HEK293 (cell line): Measurements from ENCODE around the gene GOLGA6L7.
"Not testable (repeated sequence)": the region's sequence is repeated elsewhere in the genome, so short reads cannot be mapped to it uniquely, and the experiment has no call there.

Experiments
- KLF10 ChIP-seq: fragments of 450-650 bp; IDR thresholded peaks from 2 replicates; pipeline ENCODE4 v1.5.1; 2018; ENCODE audit warnings: missing biosample characterization, mild to moderate bottlenecking, missing genetic modification characterization
- MYNN ChIP-seq: fragments of 450-650 bp; formaldehyde crosslinking; IDR thresholded peaks from 2 replicates; pipeline ENCODE4 v1.5.1; 2016; ENCODE audit warnings: missing biosample characterization, missing genetic modification characterization, borderline replicate concordance
- ZNF530 ChIP-seq: fragments of 450-650 bp; formaldehyde crosslinking; IDR thresholded peaks from 2 replicates; pipeline ENCODE4 v1.5.1; 2016; ENCODE audit warnings: low read depth, missing biosample characterization, missing genetic modification characterization
- ZNF654 ChIP-seq: fragments of 450-650 bp; formaldehyde crosslinking; IDR thresholded peaks from 2 replicates; pipeline ENCODE4 v1.5.1; 2016; ENCODE audit warnings: low read depth, missing biosample characterization, missing genetic modification characterization
- ZNF768 ChIP-seq: fragments of 450-650 bp; formaldehyde crosslinking; IDR thresholded peaks from 2 replicates; pipeline ENCODE4 v1.5.1; 2018; ENCODE audit warnings: missing biosample characterization, mild to moderate bottlenecking, missing genetic modification characterization
- TF ChIP-seq, protein P1 (sequence below): fragments of 450-650 bp; formaldehyde crosslinking; IDR thresholded peaks from 2 replicates; pipeline ENCODE4 v1.5.1; 2016; ENCODE audit warnings: missing biosample characterization, missing genetic modification characterization
- TF ChIP-seq, protein P2 (sequence below): fragments of 450-650 bp; formaldehyde crosslinking; IDR thresholded peaks from 2 replicates; pipeline ENCODE4 v1.5.1; 2016; ENCODE audit warnings: missing biosample characterization, missing genetic modification characterization
- TF ChIP-seq, protein P3 (sequence below): fragments of 450-650 bp; formaldehyde crosslinking; IDR thresholded peaks from 2 replicates; pipeline ENCODE4 v1.5.1; 2016; ENCODE audit warnings: missing biosample characterization, missing genetic modification characterization, borderline replicate concordance
- TF ChIP-seq, protein P4 (sequence below): fragments of 450-650 bp; formaldehyde crosslinking; IDR thresholded peaks from 2 replicates; pipeline ENCODE4 v1.5.1; 2016; ENCODE audit warnings: missing biosample characterization, missing genetic modification characterization

DNA sequence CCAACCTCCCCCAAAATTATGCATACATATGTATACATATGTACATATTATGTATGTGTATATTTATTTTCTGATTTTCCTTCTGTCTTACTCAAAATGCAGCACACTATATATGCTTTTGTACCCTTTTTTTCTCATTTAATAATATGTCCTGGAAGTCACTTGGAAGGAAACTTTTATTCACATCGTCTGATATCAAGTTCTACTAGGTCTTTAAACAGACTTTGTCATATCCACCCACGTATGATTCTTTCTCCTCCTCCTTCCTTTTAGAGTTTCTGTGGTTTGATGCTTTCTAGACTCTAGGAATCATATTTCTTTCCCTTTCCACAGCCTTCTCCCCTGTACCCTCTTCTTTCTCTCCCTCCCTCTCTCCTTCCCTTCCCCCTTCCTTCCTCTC, 35.1 kb downstream of the GOLGA6L7 start:
- TF ChIP-seq, protein P1, sequence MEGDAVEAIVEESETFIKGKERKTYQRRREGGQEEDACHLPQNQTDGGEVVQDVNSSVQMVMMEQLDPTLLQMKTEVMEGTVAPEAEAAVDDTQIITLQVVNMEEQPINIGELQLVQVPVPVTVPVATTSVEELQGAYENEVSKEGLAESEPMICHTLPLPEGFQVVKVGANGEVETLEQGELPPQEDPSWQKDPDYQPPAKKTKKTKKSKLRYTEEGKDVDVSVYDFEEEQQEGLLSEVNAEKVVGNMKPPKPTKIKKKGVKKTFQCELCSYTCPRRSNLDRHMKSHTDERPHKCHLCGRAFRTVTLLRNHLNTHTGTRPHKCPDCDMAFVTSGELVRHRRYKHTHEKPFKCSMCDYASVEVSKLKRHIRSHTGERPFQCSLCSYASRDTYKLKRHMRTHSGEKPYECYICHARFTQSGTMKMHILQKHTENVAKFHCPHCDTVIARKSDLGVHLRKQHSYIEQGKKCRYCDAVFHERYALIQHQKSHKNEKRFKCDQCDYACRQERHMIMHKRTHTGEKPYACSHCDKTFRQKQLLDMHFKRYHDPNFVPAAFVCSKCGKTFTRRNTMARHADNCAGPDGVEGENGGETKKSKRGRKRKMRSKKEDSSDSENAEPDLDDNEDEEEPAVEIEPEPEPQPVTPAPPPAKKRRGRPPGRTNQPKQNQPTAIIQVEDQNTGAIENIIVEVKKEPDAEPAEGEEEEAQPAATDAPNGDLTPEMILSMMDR (tag by site-specific recombination) = not testable (repeated sequence)
- TF ChIP-seq ZNF530 (tag by site-specific recombination); ZNF654 (tag by site-specific recombination); ZNF768 (tag by site-specific recombination); MYNN; KLF10 (tag by site-specific recombination): not testable (repeated sequence)
- TF ChIP-seq, protein P2, sequence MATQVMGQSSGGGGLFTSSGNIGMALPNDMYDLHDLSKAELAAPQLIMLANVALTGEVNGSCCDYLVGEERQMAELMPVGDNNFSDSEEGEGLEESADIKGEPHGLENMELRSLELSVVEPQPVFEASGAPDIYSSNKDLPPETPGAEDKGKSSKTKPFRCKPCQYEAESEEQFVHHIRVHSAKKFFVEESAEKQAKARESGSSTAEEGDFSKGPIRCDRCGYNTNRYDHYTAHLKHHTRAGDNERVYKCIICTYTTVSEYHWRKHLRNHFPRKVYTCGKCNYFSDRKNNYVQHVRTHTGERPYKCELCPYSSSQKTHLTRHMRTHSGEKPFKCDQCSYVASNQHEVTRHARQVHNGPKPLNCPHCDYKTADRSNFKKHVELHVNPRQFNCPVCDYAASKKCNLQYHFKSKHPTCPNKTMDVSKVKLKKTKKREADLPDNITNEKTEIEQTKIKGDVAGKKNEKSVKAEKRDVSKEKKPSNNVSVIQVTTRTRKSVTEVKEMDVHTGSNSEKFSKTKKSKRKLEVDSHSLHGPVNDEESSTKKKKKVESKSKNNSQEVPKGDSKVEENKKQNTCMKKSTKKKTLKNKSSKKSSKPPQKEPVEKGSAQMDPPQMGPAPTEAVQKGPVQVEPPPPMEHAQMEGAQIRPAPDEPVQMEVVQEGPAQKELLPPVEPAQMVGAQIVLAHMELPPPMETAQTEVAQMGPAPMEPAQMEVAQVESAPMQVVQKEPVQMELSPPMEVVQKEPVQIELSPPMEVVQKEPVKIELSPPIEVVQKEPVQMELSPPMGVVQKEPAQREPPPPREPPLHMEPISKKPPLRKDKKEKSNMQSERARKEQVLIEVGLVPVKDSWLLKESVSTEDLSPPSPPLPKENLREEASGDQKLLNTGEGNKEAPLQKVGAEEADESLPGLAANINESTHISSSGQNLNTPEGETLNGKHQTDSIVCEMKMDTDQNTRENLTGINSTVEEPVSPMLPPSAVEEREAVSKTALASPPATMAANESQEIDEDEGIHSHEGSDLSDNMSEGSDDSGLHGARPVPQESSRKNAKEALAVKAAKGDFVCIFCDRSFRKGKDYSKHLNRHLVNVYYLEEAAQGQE (tag by site-specific recombination) = not testable (repeated sequence)
- TF ChIP-seq, protein P3, sequence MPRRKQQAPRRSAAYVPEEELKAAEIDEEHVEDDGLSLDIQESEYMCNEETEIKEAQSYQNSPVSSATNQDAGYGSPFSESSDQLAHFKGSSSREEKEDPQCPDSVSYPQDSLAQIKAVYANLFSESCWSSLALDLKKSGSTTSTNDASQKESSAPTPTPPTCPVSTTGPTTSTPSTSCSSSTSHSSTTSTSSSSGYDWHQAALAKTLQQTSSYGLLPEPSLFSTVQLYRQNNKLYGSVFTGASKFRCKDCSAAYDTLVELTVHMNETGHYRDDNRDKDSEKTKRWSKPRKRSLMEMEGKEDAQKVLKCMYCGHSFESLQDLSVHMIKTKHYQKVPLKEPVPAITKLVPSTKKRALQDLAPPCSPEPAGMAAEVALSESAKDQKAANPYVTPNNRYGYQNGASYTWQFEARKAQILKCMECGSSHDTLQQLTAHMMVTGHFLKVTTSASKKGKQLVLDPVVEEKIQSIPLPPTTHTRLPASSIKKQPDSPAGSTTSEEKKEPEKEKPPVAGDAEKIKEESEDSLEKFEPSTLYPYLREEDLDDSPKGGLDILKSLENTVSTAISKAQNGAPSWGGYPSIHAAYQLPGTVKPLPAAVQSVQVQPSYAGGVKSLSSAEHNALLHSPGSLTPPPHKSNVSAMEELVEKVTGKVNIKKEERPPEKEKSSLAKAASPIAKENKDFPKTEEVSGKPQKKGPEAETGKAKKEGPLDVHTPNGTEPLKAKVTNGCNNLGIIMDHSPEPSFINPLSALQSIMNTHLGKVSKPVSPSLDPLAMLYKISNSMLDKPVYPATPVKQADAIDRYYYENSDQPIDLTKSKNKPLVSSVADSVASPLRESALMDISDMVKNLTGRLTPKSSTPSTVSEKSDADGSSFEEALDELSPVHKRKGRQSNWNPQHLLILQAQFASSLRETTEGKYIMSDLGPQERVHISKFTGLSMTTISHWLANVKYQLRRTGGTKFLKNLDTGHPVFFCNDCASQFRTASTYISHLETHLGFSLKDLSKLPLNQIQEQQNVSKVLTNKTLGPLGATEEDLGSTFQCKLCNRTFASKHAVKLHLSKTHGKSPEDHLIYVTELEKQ (tag by site-specific recombination) = not testable (repeated sequence)
- TF ChIP-seq, protein P4, sequence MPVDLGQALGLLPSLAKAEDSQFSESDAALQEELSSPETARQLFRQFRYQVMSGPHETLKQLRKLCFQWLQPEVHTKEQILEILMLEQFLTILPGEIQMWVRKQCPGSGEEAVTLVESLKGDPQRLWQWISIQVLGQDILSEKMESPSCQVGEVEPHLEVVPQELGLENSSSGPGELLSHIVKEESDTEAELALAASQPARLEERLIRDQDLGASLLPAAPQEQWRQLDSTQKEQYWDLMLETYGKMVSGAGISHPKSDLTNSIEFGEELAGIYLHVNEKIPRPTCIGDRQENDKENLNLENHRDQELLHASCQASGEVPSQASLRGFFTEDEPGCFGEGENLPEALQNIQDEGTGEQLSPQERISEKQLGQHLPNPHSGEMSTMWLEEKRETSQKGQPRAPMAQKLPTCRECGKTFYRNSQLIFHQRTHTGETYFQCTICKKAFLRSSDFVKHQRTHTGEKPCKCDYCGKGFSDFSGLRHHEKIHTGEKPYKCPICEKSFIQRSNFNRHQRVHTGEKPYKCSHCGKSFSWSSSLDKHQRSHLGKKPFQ (tag by site-specific recombination) = not testable (repeated sequence)
